Tibial nerve (tissue), 4 donors: Measurements from ENCODE around the gene SLC5A10.

Experiments used
- CTCF ChIP-seq, 5 experiments: fragments of 200-600 bp in 3 of 5; fragments of 450-650 bp in 2 of 5; sonication (generic) in 3 of 5; IDR thresholded peaks; one replicate each; pipeline ENCODE4 v1.5.1; 2016 to 2019; ENCODE audit warnings: antibody characterized with exemption in 5 of 5, mild to moderate bottlenecking in 3 of 5, moderate library complexity in 2 of 5
- EP300 ChIP-seq, 2 donors: sonication (generic); formaldehyde crosslinking; IDR thresholded peaks; one replicate each; pipeline ENCODE4 v1.6.1; 2017; ENCODE audit warnings: antibody characterized with exemption in 2 of 2, mild to moderate bottlenecking in 1 of 2
- POLR2A ChIP-seq, 2 donors: fragments of 450-650 bp; IDR thresholded peaks; one replicate each; pipeline ENCODE4 v1.6.1; 2017; ENCODE audit warnings: antibody characterized with exemption in 2 of 2, mild to moderate bottlenecking in 2 of 2, moderate library complexity in 2 of 2

- TF ChIP-seq CTCF (IDR thresholded peaks at IDR 0.05) (no peak), POLR2A (IDR thresholded peaks at IDR 0.05) (no peak), EP300 (IDR thresholded peaks at IDR 0.05) (no peak)
Observed at GRCh38 chr17:18965530-18966236, 13.7 kb downstream of the SLC5A10 start.
